ENCODE data around the gene IPPK.

Gene IPPK

GRCh38 chr9:92657296-92658094 lies 12.4 kb downstream of the IPPK start:
- no peak for DNase-seq (ENCODE audit: low read depth, low spot score)

- no peak for DNase-seq (ENCODE audit: low read depth, low spot score)
These were observed 13.4 kb downstream of the IPPK start for GRCh38 chr9:92656537-92656925.

GRCh38 chr9:92655896-92656536 lies 13.9 kb downstream of the IPPK start:
- no peak for DNase-seq (ENCODE audit: low read depth, low spot score)

DNA sequence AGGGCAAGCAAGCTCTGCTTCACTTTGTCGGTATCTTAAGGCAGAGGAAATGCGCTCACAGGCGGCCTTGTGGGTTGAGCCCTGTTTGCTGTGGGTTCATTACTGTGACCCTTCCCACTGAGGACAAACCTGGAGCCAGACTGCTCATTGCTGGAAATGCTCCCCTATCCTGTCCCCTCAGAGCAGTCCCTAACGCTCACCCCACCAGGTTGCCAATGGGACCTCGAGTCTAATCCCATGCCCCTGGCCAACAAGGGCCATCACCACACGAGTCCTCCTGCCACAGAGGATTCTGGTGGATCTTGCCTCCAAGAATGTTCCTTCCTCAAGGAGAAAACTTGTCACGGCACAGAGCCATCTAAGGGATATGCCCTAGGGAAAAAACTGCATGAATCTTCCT lies 14.6 kb downstream of the IPPK start:
- no peak for DNase-seq (ENCODE audit: low read depth, low spot score)

DNA sequence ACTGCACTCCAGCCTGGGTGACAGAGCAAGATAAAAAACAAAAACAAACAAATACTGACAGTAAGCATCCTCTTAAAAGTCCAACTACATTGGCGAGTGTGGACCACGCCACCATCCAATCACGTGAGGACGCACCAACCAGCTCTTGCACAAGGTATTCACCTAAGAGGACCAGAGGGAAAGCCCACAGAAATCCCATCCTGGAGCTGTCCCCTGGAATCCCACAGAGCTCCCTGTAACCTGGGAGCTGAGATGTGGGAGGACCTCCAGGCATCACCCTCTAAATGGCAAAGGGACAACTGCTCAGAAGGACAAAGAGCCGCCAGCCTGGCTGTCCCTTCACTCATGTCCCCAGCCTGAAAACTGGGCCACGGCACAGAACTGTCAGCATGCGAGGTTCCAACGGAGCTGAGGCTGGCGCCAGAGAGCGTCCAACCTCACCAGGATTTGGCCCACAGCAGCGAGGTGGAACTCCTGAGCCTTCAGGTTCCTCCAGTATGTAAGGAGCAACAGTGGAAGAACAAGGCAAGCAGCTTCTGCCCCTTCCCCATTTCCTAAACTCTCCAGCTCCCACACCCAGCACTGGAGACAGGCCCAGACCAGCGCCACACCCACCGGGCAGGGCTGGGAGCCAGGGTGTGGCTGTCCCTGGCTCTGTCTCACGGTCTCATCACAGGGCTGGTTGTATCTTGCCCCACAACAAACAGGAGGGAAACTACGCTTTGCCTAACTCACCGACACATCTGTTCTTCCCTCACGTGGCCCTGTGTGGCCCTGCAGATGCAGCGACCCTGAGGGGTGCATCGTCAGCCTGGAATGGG lies 15.2 kb downstream of the IPPK start:
- no peak for DNase-seq (ENCODE audit: low read depth, low spot score)

DNA sequence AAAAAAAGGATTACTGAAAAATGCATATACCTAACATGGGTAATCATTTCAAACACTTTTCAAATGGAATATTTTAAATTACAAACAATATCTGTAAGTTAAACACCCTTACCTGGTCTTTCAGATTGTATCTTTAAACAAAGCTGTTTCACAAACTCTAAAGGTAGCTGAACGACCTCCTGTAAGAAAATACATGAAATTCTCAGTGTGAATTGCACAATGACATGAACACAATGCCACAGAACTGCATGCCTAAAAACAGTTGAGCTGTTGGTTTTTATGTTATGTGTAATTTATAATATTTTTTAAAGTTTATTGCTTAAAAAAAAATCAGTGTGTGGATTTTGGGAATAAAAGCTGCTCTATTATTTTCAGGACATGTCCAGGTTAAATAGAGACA lies 17.5 kb downstream of the IPPK start:
- DNase-seq (ENCODE audit: low read depth, low spot score), result no peak

- DNase-seq (ENCODE audit: low read depth, low spot score), result no peak
These were observed 18.9 kb downstream of the IPPK start for GRCh38 chr9:92650839-92651621.

DNA sequence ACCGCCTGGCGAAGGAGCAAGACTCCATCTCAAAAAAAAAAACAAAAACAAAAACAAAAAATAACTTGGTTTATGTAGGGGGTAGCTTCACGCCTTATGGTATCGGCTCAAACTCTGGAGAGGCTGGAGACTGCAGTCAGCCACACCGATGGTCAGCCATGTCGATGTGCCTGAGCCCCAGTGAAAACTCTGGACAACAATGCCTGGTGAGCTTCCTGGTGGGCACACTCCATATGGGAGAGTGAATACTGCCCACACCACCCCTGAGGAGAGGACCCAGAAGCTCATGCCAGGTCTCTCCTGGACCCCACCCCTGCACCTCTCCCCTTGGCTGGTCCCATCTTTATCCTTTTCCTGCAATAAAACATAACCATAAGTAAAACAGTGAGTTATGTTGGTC lies 19.6 kb downstream of the IPPK start:
- DNase-seq (ENCODE audit: low read depth, low spot score), result no peak

GRCh38 chr9:92649007-92649406 lies 20.9 kb downstream of the IPPK start:
- no peak for DNase-seq (ENCODE audit: low read depth, low spot score)

- no peak for DNase-seq (ENCODE audit: low read depth, low spot score)
These were observed 21.4 kb downstream of the IPPK start for GRCh38 chr9:92648474-92648971.

- DNase-seq (ENCODE audit: low read depth, low spot score), result no peak
These were observed 22.1 kb downstream of the IPPK start for GRCh38 chr9:92647671-92648473.

DNA sequence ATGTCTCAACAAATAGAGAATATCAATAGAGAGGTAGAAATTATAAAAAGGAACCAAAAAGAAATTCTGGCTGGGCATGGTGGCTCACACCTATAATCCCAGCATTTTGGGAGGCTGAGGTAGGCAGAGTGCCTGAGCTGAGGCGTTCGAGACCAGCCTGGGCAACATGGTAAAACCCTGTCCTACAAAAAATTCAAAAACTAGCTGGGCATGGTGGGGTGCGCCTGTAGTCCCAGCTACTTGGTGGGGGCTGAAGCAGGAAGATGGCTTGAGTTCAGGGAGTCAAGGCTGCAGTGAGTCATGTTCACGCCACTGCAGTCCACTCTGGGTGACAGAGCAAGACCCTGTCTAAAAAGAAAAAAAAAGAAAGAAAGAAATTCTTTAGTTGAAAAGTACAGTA lies 24.9 kb downstream of the IPPK start:
- DNase-seq (ENCODE audit: low read depth, low spot score), result no peak

- DNase-seq (ENCODE audit: low read depth, low spot score), result no peak
These were observed 25.7 kb downstream of the IPPK start for GRCh38 chr9:92644278-92644677.

DNA sequence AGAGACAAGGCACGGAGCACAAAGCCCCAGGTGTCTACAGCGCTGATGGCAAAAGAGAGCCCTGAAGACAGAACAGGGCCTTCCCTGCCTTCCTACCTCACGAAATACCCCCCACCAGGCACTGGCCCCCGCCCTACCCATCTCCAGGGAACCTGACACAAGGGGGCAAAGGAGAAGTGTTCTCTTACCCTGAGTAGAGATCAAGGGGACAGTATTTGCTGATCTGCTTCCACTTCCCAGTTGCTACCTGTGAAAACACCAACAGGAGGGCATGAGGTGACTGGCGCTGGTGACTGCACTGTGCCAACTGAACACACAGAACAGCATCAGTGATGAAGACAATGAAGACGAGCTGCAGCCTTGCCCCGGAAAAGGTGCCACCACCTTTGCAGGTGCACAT lies 27.4 kb downstream of the IPPK start:
- DNase-seq (ENCODE audit: low read depth, low spot score), result no peak

DNA sequence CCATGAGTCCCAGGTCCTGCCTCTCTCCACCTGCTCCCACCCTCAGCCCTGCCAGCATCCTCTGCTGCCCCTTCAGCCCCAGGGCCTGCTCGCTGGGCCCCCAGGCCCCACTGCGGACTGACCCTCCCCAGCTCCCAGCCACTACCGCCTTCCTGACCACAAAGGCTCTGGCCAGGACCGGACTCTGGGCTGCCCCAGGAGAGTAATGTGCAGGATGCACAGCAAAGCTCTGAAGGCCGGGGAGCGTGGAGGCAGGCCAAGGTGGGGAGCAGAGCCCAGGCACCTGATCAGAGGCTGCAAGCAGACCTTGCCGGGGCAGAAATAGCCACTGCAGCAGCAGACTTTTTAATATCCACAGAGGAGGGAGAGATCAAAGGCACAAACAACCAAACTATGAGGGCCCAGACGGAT lies 27.9 kb downstream of the IPPK start:
- DNase-seq (ENCODE audit: low read depth, low spot score), result no peak

- no peak for DNase-seq (ENCODE audit: low read depth, low spot score)
These were observed 28.7 kb downstream of the IPPK start for GRCh38 chr9:92641092-92641809.

- DNase-seq (ENCODE audit: low read depth, low spot score), result no peak
These were observed 29.4 kb downstream of the IPPK start for GRCh38 chr9:92640398-92641091.

GRCh38 chr9:92639791-92640271 lies 30.1 kb downstream of the IPPK start:
- no peak for DNase-seq (ENCODE audit: low read depth, low spot score)

- no peak for DNase-seq (ENCODE audit: low read depth, low spot score)
These were observed 30.8 kb downstream of the IPPK start for GRCh38 chr9:92639124-92639523.
